NCI-H146 treated with DMSO at 0.1 percent for 48 hours (cell line): ENCODE measurements around the gene DDC.
"Not testable (repeated sequence)": the region's sequence is repeated elsewhere in the genome, so short reads cannot be mapped to it uniquely, and the experiment has no call there.

Experiments
- DNase-seq: peaks from one replicate; lab custom pipeline; 2025; ENCODE audit not compliant: unreplicated experiment; lab: John Stamatoyannopoulos, UW

DDC gene

DNA sequence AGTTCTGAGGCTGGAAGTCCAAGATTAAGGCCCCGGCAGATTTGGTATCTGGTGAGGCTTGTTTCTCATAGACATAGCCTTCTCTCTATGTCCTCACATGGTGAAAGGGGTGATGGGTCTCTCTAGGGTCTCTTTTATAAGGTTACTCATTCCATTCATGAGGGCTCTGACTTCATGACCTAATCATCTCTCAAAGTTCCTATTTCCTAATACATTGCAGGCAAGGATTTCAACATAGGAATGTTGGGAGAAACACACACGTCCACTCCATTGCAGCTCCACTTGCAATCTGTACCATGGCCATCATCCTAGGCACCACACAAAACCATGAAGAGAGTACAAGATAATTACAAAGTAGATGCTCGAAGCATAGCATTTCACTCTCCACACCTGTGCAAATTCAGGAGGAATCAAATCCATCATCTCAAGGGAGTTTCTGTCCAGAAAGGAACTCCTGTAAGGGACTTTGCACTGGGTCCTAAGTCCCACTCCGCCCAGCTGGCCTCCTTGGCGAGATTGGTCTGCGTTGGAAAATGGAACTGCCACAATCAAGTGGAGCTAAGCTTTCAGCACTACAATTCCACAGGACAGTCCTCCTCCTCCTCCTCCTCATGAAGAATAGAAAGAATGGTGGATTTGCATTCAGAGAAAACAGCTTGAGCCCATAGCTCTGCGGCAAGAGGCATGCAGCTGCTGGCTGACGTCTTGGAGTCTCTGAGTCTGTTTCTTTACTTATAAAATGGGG is 8.8 kb downstream of the DDC start:
- no peak for DNase-seq

DNA sequence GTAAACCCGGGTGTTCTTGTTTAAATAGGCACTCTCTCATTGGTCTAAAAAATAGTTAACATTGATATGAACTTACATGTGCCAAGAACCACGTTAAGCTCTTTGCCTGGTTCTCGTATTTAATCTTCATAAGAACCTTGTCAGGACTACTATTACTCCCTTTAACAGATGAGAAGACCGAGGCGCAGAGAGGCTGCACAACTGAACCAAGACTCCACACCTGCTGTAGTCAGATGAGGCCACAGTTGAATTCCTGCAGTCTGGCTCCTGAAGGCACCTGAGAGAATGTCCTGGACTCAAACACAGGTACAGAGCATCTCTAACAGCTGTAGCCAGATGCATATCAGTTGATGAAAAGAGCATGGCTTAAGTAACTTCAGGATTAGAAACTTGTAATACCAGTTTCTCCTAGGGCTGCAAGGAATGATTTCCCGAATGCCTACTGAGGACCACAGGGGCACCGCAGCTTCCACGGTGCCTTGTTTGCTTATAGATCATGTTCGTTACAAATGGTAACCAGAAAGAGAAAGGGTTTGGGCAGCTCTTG is 9.5 kb downstream of the DDC start:
- DNase-seq = no peak

DNA sequence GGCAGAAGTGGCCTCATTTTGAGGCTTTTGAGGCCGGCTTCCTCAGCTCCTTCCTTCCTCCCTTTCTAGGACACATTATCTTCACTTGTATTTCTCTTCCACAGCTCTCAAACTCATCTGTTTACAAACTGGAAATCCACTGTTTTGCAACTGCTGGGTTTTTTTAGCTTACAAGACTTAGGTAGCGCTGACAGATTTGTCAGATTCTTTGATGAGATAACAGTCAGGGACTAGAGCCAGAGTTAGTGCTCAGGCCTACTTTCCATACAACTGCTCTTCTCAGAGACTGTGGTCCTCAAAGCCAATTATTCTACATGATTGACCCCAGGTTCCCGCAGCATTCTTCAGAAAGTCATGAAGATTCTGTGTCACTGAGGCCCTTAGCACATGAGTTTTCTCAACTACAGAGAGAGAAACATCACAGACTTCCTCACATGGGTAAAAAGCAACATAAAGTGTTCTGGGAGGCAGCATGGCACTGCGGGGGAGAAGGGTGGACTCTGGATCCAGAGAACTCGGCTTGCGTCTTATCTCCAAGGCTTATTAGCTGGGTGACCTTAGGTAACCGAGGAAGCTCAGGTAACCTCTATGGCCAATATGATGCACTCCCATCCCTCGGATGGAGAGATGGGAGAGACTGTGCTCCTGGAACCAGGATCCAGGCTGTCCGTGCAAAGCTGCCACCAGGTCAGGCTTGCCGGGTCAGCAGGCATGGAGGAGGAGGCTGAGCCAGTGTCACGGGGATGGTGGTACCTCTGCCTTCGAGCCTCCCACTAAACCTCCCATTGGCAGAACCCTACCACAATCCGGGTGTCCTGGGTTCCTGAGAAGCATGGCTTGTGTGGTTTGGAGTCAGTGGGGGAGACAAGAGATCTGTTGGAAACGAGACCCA is 10.5 kb downstream of the DDC start:
- no peak for DNase-seq

DNA sequence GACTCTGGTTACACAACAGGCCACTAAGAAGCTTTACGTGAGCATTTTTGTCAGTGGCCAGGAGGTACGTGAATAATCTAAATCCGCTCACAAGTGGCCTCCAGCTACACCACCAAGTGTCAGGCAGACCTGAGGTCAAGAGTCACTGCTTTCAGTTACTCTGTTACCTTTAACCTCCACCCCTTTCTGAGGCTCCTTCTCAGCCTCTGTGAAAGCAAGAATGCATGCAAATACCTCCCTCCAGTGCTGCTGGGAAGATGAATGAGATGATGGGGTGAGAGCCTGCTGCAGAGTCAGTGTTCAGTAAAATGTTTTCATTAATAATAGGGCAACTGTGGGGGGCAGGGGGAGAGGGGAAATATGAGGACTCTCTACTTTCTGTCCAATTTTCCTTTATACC is 11.2 kb downstream of the DDC start:
- DNase-seq = no peak

DNA sequence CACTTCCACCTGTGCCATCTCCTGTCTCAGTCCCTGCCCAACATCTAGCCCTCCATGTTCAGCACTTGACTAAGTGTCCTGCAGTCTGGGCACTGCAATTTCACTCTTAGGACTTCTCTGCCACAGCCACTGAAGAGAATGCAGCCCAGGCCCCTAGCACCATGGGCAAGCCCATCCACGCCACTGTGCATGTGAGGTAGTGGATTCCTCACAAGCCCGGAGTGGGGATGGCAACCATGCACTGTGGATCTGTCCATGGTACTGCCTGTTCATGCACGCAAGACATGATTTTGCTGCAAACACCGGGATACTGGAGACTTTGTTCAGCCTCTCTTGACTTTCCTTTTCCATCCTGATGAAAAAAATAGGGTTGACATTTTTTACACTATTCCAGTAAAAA is 12.3 kb downstream of the DDC start:
- DNase-seq = no peak

DNA sequence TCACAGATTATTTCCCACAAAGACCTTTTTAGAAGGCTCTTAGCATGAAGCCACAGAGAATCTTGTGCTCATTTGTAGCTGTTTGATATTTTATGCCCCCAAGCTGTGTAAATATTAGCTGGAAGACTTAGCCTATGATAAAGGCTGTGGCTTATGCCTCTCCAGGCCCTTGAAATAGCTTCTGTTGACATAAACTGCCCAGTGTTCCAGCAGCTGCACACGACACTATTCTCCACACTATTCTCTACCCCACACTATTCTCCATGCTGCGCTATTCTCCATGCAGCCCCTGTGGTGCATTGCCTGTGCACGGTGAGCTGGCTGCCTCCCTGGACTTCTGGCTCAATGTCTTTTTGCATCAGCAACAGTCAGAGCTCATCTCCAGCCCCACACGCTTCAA is 13.1 kb downstream of the DDC start:
- DNase-seq = peak; percentile 99

DNA sequence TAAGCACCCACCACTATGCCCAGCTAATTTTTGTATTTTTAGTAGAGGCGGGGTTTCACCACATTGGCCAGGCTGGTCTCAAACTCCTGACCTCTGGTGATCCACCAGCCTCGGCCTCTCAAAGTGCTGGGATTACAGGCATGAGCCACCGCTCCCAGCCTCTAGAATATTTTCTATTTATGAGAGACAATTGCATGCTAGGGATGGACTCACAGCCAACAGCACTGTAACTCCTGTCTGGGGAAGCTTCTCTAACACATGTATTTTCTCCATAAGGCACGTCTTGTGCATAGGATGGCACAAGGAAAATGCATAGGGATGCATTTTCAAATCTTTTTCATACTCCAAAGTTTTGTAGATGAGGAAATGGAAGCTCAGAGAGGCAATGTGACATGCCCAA is 19.6 kb downstream of the DDC start:
- not testable (repeated sequence) for DNase-seq

DNA sequence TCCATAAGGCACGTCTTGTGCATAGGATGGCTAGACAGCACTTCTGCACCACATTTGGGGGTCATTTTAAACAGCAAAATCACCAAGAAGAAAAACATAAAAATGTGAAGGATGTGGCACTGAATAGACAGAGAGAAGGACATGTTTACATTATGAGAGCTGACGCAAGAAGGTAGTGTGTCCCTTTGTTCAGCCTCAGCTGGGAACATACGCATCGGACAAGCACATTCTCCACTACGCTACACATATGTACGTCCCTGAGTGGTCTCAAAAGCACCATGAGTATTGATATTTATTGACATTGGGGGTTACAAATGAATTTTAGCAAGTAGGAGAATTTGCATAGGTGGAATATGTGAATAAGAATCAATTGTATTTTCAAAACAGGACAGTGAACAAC is 20.2 kb downstream of the DDC start:
- DNase-seq = peak; percentile 26

DNA sequence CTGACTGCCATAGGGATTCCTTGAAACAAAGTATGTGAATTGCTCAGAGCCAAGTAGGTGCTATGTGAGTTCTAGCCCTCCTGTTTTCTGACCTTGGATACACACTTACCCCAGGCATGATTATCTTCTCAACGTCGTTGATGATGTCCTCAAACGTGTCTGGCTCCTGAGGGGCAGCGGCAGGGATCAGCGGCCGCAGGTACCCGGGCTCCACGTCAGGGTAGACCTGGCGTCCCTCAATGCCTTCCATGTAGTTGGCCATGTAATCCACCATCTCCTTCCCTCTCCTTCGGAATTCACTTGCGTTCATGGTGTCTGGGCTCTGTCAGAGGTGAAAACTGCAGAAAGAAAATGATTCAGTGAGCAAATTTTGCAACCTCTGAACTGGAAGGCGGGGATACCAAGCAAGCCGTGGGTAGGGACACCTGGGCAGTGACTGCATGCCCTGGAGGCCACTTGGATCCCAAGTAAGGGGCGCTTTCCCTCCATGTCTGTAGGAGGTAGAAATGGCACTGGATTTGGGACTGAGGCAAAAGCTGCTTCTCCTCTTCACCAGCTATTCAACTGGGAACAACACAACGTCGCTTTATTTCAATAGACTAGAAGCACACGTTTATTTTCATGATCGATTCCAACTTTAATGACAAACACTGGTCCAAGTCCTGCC is 21.3 kb downstream of the DDC start:
- no peak for DNase-seq

DNA sequence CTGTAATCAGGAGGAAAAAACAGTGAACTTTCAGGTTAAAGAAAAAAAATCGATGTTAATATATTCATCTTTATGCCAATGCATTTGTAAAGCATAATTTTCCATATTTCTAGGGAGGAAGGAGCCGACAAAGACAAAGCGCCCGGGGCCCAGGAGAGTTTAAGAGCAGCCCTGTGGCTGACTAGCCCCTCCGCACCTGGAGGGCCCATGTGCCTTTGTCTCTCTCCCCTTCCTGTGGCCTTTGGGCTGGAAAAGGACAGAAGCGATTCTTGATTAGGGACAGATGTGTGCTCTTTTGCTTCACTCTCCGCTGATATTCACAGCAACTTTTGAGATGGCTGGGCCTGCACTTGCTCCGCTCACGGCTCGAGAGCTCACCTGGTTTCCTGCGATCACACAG is 23.1 kb downstream of the DDC start:
- DNase-seq = no peak

DNA sequence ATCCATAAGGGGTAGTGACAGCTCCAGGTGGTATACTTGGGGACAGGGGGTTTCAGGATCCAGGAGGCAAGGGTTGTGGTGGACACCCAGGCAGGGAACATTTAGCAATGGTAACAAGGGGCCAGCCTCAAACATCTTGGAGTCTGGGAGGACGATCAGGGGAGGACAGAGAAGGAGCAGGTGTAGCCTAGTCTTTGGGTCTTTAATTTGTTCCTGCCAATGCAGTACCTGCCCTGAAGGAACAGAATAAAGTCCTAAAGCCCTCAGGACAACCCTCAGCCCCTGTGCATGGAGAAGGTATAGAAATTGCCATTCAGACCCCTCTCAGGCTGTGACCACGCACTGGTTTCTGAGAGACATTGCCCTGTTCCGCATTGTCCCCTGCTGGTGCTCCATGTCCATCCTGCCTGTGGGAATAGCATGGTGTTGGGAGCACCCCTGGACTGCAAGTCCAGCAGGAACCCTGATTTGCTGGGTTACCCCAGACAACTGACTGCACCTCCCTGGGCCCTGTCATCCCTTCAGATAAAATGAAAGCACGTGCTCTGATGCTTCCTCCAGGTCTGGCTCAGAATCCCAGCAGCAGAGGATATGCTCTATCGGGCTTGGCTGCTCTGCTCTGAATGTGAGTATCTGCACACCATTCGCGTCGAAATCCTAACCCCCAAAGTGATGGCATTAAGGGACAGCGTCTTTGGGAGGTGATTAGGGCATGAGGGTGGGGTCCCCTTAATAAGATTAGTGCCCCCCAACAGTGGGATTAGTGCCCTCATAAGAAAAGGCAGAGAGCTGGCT is 24.2 kb downstream of the DDC start:
- DNase-seq = no peak

DNA sequence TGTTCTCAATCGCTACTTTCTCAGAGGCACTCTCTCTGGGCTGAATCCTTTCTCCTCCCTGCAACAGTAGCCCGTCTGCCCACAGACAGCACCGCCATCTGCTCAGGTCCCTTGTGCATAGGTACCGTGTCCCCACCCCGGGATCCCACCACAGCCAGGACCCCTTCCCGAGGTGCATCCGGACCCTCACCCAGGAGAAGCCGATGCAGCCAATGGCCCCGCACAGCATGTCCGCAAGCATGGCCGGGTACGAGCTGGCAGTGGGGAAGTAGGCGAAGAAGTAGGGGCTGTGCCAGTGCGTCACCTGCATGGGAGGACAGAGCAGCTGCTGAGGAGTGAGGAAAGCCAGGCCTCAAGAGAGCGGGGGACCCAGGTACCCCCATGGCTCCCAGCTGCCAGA is 25.5 kb downstream of the DDC start:
- no peak for DNase-seq

DNA sequence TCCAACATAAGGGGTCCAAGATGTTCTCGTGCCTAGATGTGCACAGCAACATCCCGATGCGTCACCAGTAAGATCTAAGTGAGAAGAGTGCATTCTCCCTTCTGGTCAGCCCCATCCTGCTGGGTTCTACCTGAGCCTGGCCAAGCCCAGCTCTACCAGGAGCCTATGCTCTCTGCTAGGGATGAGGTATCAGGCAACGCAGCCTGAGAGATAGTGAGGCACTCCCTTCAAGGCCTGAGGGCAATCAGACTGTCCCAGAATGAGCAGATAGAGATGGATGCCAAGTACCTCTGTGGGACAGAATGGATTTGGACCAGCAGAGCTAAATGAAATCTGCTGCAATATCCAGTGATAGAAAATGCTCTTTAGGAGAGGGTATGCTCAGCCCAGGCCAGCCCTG is 26.7 kb downstream of the DDC start:
- DNase-seq = no peak

DNA sequence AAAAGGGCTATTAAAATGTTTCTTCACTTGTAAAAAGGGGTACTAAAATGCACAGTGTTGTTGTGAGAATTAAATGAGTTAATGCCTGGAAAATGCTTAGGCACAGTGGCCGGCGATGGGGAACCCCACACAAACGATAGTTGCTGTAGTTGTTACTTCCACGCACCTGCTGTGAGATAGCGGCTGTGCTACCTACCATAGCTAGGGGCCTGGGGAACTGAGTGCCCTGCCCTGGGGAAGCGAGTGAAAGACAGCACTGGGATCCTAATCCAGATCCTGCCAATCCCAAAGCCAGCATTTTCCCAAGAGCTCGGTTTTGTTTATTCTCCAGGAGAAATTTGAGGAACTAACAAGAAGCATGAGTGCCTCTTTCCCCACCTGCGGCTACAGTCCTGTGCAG is 27.8 kb downstream of the DDC start:
- DNase-seq = no peak

DNA sequence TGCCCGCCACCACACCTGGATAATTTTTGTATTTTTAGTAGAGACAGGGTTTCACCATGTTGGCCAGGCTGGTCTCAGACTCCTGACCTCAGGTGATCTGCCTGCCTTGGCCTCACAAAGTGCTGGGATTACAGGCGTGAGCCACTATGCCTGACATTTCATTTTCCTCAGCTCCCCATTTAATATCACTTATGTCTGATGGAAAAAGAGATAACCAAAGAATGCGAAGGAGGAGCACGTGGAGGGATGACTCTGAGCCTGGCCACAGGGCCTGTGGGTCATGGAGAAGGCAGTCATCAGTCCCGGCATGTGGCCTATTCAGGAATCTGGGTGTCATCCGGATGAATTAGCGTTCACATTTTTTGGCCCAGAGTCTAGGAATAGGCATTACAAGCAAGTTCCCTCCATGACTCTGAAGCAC is 29.9 kb downstream of the DDC start:
- not testable (repeated sequence) for DNase-seq

DNA sequence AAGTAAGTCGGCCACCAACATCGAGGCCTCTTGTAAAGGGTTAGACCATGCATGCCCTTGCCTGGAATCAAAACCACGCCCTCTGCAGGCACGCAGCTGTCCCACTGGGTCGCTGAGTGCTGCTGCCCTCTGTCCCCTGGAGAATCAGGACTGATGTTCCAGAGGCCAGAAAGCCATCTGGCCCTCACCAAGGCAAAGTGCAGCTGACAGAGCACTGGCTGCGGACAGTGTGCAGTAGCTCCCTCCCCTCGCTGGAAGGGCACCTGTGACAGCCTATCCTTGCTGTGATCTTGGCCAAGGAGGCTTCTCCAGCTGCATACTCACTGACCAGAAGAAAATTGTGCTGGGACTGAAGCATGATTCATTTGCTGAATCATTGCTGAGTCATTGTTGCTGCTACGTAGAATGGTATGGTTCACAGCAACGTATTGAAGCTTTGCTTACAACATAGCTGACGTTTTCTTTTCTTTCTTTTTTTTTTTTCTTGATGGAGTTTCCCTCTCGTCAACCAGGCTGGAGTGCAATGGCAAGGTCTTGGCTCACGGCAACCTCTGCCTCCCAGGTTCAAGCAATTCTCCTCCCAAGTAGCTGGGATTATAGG is 30.4 kb downstream of the DDC start:
- no peak for DNase-seq

DNA sequence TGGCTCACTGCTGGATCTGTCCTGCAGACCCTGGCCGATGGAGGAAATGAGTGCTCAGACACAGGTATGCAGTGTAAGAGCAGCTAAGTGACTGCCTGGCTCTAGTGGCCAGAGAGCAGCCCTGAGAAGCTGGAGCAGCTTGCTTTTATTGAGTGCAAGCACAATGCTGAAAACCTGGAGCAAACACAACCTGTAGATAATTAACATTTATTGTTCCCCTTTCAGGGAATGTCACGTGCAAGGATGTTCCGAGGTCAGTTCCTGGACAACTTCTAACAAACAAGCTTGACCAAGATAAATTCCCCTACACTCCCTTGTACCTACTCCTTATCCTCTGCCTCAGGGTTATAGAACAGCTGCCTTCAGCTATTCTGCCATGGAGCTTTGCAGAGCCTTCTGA is 31.3 kb downstream of the DDC start:
- peak; percentile 41 for DNase-seq

DNA sequence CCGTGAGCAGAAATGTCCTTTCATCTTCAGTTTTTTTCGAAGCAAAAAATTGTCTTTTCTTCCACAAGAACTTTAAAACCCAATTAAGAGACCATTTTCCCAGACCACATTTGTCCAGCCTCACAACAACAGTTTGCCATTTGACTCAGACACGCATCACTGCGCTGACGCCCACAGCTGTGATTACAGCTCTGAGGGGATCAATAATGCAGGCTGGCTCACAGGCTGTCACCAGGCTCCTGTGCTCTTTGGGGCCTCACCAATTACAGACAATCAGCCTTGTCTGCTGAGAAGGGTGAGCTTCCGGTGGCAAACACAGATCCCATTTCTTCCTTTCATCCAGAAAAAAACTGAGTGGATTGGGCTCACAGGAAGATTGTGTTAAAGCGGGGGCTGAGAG is 33.3 kb downstream of the DDC start:
- DNase-seq = peak; percentile 95

DNA sequence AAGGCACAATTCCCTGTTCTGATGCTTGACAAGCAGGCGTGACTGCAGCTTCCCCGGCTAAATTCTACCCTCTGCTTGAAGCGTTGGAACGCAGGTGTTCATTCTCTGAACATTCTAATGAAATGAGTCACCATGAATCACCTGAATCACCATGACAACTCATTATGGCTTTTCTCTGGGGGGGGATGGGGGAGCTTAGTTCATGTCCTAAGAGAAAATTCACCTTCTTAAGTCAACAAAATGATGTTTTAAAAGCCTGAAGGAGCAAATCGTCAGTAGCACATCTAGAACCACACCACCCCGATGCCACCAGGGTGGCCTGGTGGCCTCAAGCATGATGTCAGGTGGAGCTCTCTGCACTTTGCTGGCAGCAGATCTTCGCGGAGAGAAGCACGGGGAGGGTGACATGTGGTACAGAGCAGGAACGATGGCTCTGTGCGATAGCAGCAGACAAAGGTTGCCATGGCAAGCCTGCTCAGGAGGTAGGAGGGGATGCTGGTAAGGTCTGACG is 33.7 kb downstream of the DDC start:
- peak; percentile 95 for DNase-seq

DNA sequence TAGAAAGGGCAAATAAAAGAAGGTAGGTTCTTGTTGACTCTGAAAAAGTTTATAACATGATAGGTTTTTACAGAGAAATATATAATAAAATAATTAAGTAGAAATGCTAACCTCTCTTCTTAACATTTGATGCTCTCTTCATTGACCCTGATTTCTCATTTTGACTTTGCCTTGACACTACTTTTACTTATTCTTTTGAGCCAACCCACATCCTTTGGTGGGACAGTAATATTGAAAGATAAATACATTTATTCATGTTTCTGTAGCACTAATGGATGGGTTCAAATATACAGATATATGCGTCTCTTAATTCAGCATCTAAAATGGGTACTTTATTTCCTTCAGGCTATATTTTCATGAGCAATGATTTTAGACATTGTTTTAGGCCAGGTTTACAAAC is 34.4 kb downstream of the DDC start:
- no peak for DNase-seq
